HUES6 (cell line): Measurements from ENCODE around the gene IL6R.

Source experiments
- H3K27ac ChIP-seq: 2 replicates; pipeline ENCODE4 v1.7.0; 2013; ENCODE audit warnings: low read depth, mild to moderate bottlenecking, low read length, inconsistent platforms
- H3K27me3 ChIP-seq: 2 replicates; pipeline ENCODE4 v1.6.1; 2013; ENCODE audit warnings: low read length; ENCODE audit not compliant: control insufficient read depth, insufficient read depth
- H3K36me3 ChIP-seq: 2 replicates; pipeline ENCODE4 v1.6.1; 2013; ENCODE audit warnings: low read length; ENCODE audit not compliant: control insufficient read depth, insufficient read depth
- H3K4me1 ChIP-seq: 2 replicates; pipeline ENCODE4 v1.6.1; 2013; ENCODE audit warnings: low read length; ENCODE audit not compliant: control insufficient read depth, insufficient read depth
- H3K4me3 ChIP-seq: 2 replicates; pipeline ENCODE4 v1.5.1; 2013; ENCODE audit warnings: low read depth, low read length
- H3K9ac ChIP-seq: one replicate; pipeline ENCODE4 v1.6.1; 2013; ENCODE audit warnings: mild to moderate bottlenecking, low read length
- H3K9me3 ChIP-seq: 2 replicates; pipeline ENCODE4 v1.6.1; 2013; ENCODE audit warnings: low read depth, low read length; ENCODE audit not compliant: control insufficient read depth, insufficient read depth

The IL6R gene

GRCh38 chr1:154391086-154391770 is 13.9 kb upstream of the IL6R start:
- Histone ChIP-seq H3K9ac (no peak overlapping the region), H3K27me3 (no peaks in the 10 kb centered on the region), H3K4me1 (no peaks in the 10 kb centered on the region), H3K27ac (no peak overlapping the region), H3K4me3 (no peak overlapping the region), H3K36me3 (no peaks in the 10 kb centered on the region), H3K9me3 (0 out of 2 replicates have a peak, but pooled peaks cover 2% of the 10 kb centered on the region)

GRCh38 chr1:154398141-154398540 is 7.0 kb upstream of the IL6R start:
- peaks cover 3% of the 10 kb centered on the region for H3K27me3 ChIP-seq
- no peak overlapping the region for H3K9ac ChIP-seq
- no peaks in the 10 kb centered on the region for H3K36me3 ChIP-seq
- no peak overlapping the region for H3K27ac ChIP-seq
- 0 out of 2 replicates have a peak, but pooled peaks cover 2% of the 10 kb centered on the region for H3K9me3 ChIP-seq
- H3K4me3 ChIP-seq: no peak overlapping the region
- H3K4me1 ChIP-seq: no peaks in the 10 kb centered on the region

GRCh38 chr1:154398678-154399077 is 6.5 kb upstream of the IL6R start:
- Histone ChIP-seq H3K36me3 (no peaks in the 10 kb centered on the region), H3K4me3 (no peak overlapping the region), H3K27ac (no peak overlapping the region)

GRCh38 chr1:154400381-154400801 is 4.8 kb upstream of the IL6R start:
- Histone ChIP-seq H3K4me3 (no peak overlapping the region), H3K27ac (no peak overlapping the region), H3K9ac (no peak overlapping the region), H3K4me1 (0 out of 2 replicates have a peak, but pooled peaks cover 4% of the 10 kb centered on the region), H3K27me3 (peaks cover 24% of the 10 kb centered on the region), H3K36me3 (no peaks in the 10 kb centered on the region), H3K9me3 (0 out of 2 replicates have a peak, but pooled peaks cover 2% of the 10 kb centered on the region)

More at GRCh38 chr1:154398678-154399077, 6.5 kb upstream of the IL6R start:
- Histone ChIP-seq H3K4me1 (no peaks in the 10 kb centered on the region), H3K27me3 (peaks cover 8% of the 10 kb centered on the region), H3K9me3 (0 out of 2 replicates have a peak, but pooled peaks cover 2% of the 10 kb centered on the region), H3K9ac (no peak overlapping the region)

GRCh38 chr1:154402409-154402921 is 2.7 kb upstream of the IL6R start:
- Histone ChIP-seq H3K27ac (no peak overlapping the region), H3K9ac (no peak overlapping the region), H3K4me1 (peaks cover 21% of the 10 kb centered on the region), H3K4me3 (no peak overlapping the region), H3K27me3 (peaks cover 45% of the 10 kb centered on the region), H3K36me3 (no peaks in the 10 kb centered on the region), H3K9me3 (no peaks in the 10 kb centered on the region)

- no peak overlapping the region for H3K27ac ChIP-seq
- H3K4me3 ChIP-seq: no peak overlapping the region
- no peaks in the 10 kb centered on the region for H3K9me3 ChIP-seq
- H3K4me1 ChIP-seq: peaks cover 30% of the 10 kb centered on the region
- H3K36me3 ChIP-seq: no peaks in the 10 kb centered on the region
- no peak overlapping the region for H3K9ac ChIP-seq
- peaks cover 52% of the 10 kb centered on the region for H3K27me3 ChIP-seq
Measured at GRCh38 chr1:154403261-154403943, 1.7 kb upstream of the IL6R start.

- Histone ChIP-seq H3K4me1 (peaks cover 33% of the 10 kb centered on the region), H3K9ac (no peak overlapping the region), H3K27me3 (peaks cover 52% of the 10 kb centered on the region), H3K4me3 (no peak overlapping the region), H3K36me3 (no peaks in the 10 kb centered on the region), H3K27ac (no peak overlapping the region), H3K9me3 (no peaks in the 10 kb centered on the region)
Measured at GRCh38 chr1:154403983-154404382, 1.2 kb upstream of the IL6R start.

- no peaks in the 10 kb centered on the region for H3K9me3 ChIP-seq
- no peak overlapping the region for H3K27ac ChIP-seq
- H3K27me3 ChIP-seq: peaks cover 52% of the 10 kb centered on the region
- peaks cover 33% of the 10 kb centered on the region for H3K4me1 ChIP-seq
- H3K9ac ChIP-seq: no peak overlapping the region
- H3K4me3 ChIP-seq: peak overlapping the region; percentile 78
- no peaks in the 10 kb centered on the region for H3K36me3 ChIP-seq
Measured at GRCh38 chr1:154404511-154404931, 622 bp upstream of the IL6R start.

- Histone ChIP-seq H3K4me3 (peak overlapping the region; percentile 78), H3K4me1 (peaks cover 37% of the 10 kb centered on the region), H3K36me3 (no peaks in the 10 kb centered on the region), H3K27me3 (peaks cover 52% of the 10 kb centered on the region), H3K9ac (peak overlapping the region; percentile 70), H3K27ac (no peak overlapping the region), H3K9me3 (no peaks in the 10 kb centered on the region)
Measured at GRCh38 chr1:154405747-154406571, 816 bp downstream of the IL6R start.

- H3K27ac ChIP-seq: no peak overlapping the region
- peaks cover 52% of the 10 kb centered on the region for H3K27me3 ChIP-seq
- H3K9me3 ChIP-seq: no peaks in the 10 kb centered on the region
- no peaks in the 10 kb centered on the region for H3K36me3 ChIP-seq
- peak overlapping the region; percentile 19 for H3K9ac ChIP-seq
- H3K4me1 ChIP-seq: peaks cover 37% of the 10 kb centered on the region
- peak overlapping the region; percentile 78; the same call in 1 of the 2 replicates for H3K4me3 ChIP-seq
Measured at GRCh38 chr1:154406572-154406879, 1.4 kb downstream of the IL6R start.

- Histone ChIP-seq H3K27ac (no peak overlapping the region), H3K9ac (no peak overlapping the region), H3K9me3 (no peaks in the 10 kb centered on the region), H3K4me1 (peaks cover 37% of the 10 kb centered on the region), H3K36me3 (no peaks in the 10 kb centered on the region), H3K27me3 (peaks cover 52% of the 10 kb centered on the region), H3K4me3 (no peak overlapping the region)
Measured at GRCh38 chr1:154406886-154407197, 1.7 kb downstream of the IL6R start.
